Prostate gland (tissue), 2 donors: Measurements from ENCODE around the gene DNPH1. TPM values are rescaled to one million over a fixed set of nuclear protein-coding genes. Genes with fewer than 3 reads are reported as not detected.

Source experiments
- DNase-seq: peaks from one replicate; pipeline ENCODE4 v3.0.0-alpha.2; 2019; ENCODE audit warnings: low spot score
- H3K27ac ChIP-seq, 2 donors: fragments of 200-600 bp; sonication (generic); 2 replicates each; pipeline ENCODE4 v1.5.1; 2017 to 2019
- H3K27me3 ChIP-seq: fragments of 200-600 bp; sonication (generic); replicated peaks from 2 replicates; pipeline ENCODE4 v1.5.1; 2019; ENCODE audit not compliant: insufficient read depth
- H3K36me3 ChIP-seq, 2 donors: fragments of 200-600 bp; sonication (generic); 1 replicate in 1 of 2; 2 replicates in 1 of 2; pipeline versions ENCODE4 v1.5.1 to v1.8.1; 2017 to 2019
- H3K4me1 ChIP-seq: fragments of 200-600 bp; sonication (generic); replicated peaks from 2 replicates; pipeline ENCODE4 v1.5.1; 2019
- H3K4me3 ChIP-seq, 2 donors: fragments of 200-600 bp; sonication (generic); 2 replicates each; pipeline ENCODE4 v1.5.1; 2017 to 2019
- H3K9me3 ChIP-seq: fragments of 200-600 bp; sonication (generic); 2 replicates; pipeline ENCODE4 v1.5.1; 2017
- POLR2A ChIP-seq: fragments of 450-650 bp; IDR thresholded peaks from one replicate; pipeline ENCODE4 v1.6.1; 2016; ENCODE audit warnings: antibody characterized with exemption, mild to moderate bottlenecking
- POLR2AphosphoS5 ChIP-seq: sonication (generic); formaldehyde crosslinking; IDR thresholded peaks from one replicate; pipeline ENCODE4 v1.6.1; 2017; ENCODE audit warnings: antibody characterized with exemption
- WGBS: methylation state at CpG from one replicate; pipeline ENCODE4 v1.1.5; 2018; 5-methylcytosine and 5-hydroxymethylcytosine counted together
- intact Hi-C: fragments of 100-400 bp; cut with DNase I; formaldehyde crosslinking; loops from one replicate; pipeline ENCODE4 v1.14.2; 2022
- total RNA-seq, 2 donors: library from RNA; depleted of rRNA; stranded (reverse); fragments of >200 nt; gene quantifications; one replicate each; pipeline ENCODE4 v1.1.0, GENCODE V29; 2016
- TF ChIP-seq, protein P1 (sequence below), 4 experiments: fragments of 200-600 bp in 2 of 4; fragments of 450-650 bp in 2 of 4; sonication (generic) in 2 of 4; IDR thresholded peaks; 1 replicate in 3 of 4; 2 replicates in 1 of 4; pipeline ENCODE4 v1.5.1; 2016 to 2019; ENCODE audit warnings: antibody characterized with exemption in 4 of 4, mild to moderate bottlenecking in 2 of 4, moderate library complexity in 2 of 4

Gene DNPH1
- total RNA-seq, 2 donors from 2014 or later = 40.3 to 138 TPM

DNA sequence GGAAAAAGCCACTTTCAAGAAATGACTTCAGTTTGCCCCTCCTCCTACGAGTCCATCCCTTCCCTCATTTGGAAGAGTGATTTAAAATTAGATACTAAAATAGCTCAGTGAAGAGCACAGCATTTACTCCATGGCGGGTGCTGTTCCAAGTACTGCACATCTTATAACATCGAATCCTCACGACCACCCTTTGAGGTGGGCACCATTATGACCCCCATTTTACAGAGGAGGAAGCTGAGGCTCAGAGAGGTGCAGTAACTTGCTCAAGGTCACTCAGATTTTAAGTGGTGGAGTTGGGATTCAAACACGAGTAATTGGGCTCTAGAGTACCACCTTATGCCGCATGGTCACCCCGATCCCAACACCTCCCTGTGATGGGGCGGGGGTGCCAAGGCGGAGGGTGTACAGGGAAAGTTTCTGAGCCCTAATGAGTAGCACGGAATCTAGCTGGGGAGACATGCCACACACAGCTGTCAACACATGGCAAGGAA is 39.5 kb upstream of the DNPH1 start:
- no peaks in the 10 kb centered on the region for H3K9me3 ChIP-seq
- DNase-seq = no peak
- 73% methylated on average over 10 of the region's 10 CpGs for WGBS
- TF ChIP-seq POLR2AphosphoS5 (no peak), POLR2A (no peak)
- TF ChIP-seq, protein P1, sequence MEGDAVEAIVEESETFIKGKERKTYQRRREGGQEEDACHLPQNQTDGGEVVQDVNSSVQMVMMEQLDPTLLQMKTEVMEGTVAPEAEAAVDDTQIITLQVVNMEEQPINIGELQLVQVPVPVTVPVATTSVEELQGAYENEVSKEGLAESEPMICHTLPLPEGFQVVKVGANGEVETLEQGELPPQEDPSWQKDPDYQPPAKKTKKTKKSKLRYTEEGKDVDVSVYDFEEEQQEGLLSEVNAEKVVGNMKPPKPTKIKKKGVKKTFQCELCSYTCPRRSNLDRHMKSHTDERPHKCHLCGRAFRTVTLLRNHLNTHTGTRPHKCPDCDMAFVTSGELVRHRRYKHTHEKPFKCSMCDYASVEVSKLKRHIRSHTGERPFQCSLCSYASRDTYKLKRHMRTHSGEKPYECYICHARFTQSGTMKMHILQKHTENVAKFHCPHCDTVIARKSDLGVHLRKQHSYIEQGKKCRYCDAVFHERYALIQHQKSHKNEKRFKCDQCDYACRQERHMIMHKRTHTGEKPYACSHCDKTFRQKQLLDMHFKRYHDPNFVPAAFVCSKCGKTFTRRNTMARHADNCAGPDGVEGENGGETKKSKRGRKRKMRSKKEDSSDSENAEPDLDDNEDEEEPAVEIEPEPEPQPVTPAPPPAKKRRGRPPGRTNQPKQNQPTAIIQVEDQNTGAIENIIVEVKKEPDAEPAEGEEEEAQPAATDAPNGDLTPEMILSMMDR (IDR thresholded peaks at IDR 0.05) = no peak
- no peaks in the 10 kb centered on the region for H3K27me3 ChIP-seq
- H3K4me1 ChIP-seq = peaks cover 5% of the 10 kb centered on the region
- intact Hi-C loops = loop anchor here (10.0 kb wide), 1 partner anchor 226 kb away; no protein-coding TSS in a partner anchor
- H3K4me3 ChIP-seq = no peak overlapping the region
- H3K27ac ChIP-seq = peak overlapping the region; percentile 13 to 64
- H3K36me3 ChIP-seq = no peaks in the 10 kb centered on the region

DNA sequence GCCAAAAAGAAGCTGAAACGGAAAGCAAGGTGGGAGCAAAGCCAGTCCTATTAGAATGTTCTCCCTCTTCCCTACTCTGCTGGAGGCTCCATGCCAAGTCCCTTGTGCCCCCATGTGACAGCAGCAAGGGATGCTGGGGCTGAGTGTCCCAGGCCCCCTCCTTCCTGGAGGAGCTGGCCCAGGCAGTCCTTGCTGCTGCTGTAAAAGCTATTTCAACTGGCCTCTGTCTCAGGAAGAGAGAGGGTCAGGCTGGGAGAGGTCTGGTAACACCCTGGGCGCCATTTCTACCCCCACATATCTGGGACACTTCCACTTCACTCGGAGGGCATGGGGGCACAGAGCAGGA is 39.0 kb upstream of the DNPH1 start:
- H3K4me3 ChIP-seq = no peak overlapping the region
- no peaks in the 10 kb centered on the region for H3K27me3 ChIP-seq
- peak overlapping the region; percentile 46 to 64 for H3K27ac ChIP-seq
- intact Hi-C loops = loop anchor here (10.0 kb wide), 1 partner anchor 226 kb away; no protein-coding TSS in a partner anchor
- no peak for DNase-seq
- TF ChIP-seq, protein P1 (IDR thresholded peaks at IDR 0.05) = no peak
- TF ChIP-seq POLR2A = no peak
- TF ChIP-seq POLR2AphosphoS5 = no peak
- peaks cover 5% of the 10 kb centered on the region for H3K4me1 ChIP-seq
- WGBS = 38% methylated on average over 3 of the region's 3 CpGs
- no peaks in the 10 kb centered on the region for H3K9me3 ChIP-seq
- H3K36me3 ChIP-seq = no peaks in the 10 kb centered on the region

DNA sequence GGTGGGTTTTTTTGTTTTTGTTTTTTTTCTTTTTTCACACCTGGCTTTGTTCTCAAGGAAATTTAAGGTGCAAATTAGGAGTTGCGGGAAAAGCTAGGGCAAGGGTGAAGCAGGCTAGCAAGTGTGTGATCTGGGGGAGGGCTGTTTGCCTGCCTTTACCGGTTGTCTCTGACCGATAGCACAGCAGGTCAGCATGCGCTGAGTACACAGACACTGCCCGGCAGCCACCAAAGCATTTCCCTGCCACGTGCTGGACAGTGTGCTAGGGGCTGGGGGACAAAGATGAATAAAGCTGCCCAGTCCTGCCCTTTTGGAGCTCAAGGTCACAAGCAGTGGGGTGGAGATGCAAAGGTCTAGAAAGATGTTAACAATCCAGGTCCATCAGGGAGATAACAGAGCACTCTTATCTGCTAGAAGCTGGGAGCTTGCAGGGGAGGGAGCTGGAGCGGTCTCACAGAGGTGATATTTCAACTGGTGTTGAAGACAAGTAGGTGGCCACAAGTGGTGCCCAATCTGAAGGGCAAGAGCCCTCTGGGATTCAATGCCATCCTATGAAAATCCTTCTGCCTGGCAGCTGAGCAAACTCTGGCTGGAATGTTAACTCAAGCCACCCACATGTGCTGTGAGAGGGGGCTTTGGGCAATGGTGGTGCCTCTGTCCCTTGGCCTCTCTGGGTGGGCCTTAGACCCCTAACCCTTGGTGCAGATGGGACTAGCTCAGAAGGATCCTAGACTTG is 38.5 kb upstream of the DNPH1 start:
- peak overlapping the region; percentile 46 to 64 for H3K27ac ChIP-seq
- 83% methylated on average over 7 of the region's 7 CpGs for WGBS
- intact Hi-C loops = loop anchor here (10.0 kb wide), 1 partner anchor 227 kb away; no protein-coding TSS in a partner anchor

DNA sequence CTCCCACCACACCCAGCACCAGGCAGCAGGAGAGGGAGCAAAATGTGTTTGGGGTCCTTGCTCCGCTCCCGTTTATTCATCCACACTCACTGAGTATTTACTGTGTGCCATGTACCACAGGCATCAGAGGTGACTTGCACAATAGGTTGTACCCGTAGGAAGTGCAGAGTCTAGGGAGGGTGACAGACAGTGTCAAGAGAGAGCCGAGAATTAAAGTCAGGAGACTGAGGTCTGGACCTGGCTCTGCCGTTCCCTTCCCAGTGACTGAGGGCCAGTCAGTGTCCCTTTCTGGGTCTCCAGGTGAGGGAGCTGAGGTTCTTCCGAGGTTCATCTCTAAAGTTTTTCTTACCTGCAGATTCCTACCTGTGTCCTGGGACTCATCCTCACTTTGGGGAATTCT is 36.3 kb upstream of the DNPH1 start:
- no peak overlapping the region for H3K27ac ChIP-seq
- DNase-seq = no peak
- H3K27me3 ChIP-seq = no peaks in the 10 kb centered on the region
- intact Hi-C loops = loop anchor here (10.0 kb wide), 1 partner anchor 229 kb away; no protein-coding TSS in a partner anchor
- TF ChIP-seq POLR2A = no peak
- TF ChIP-seq POLR2AphosphoS5 = no peak
- TF ChIP-seq, protein P1 (IDR thresholded peaks at IDR 0.05) = no peak
- H3K9me3 ChIP-seq = no peaks in the 10 kb centered on the region
- H3K4me3 ChIP-seq = no peak overlapping the region
- H3K4me1 ChIP-seq = peaks cover 5% of the 10 kb centered on the region
- no peaks in the 10 kb centered on the region for H3K36me3 ChIP-seq
- 83% methylated on average over 6 of the region's 6 CpGs for WGBS

More for the DNA sequence above, 38.5 kb upstream of the DNPH1 start:
- peaks cover 5% of the 10 kb centered on the region for H3K4me1 ChIP-seq
- no peaks in the 10 kb centered on the region for H3K9me3 ChIP-seq
- TF ChIP-seq POLR2A (no peak), POLR2AphosphoS5 (no peak)
- TF ChIP-seq, protein P1 (IDR thresholded peaks at IDR 0.05) = no peak
- no peaks in the 10 kb centered on the region for H3K27me3 ChIP-seq
- no peak overlapping the region for H3K4me3 ChIP-seq
- H3K36me3 ChIP-seq = no peaks in the 10 kb centered on the region
- DNase-seq = no peak
